Fibroblast of mammary gland (primary cell): ENCODE results near the gene SLC9B2.
"Not testable (repeated sequence)": the region's sequence is repeated elsewhere in the genome, so short reads cannot be mapped to it uniquely, and the experiment has no call there.

Experiments used
- DNase-seq: peaks from one replicate; pipeline ENCODE4 v3.0.0-alpha.2; 2010; ENCODE audit warnings: low read depth
- H3K4me3 ChIP-seq: 2 replicates; pipeline ENCODE4 v1.5.1; 2011; ENCODE audit warnings: low read depth, mild to moderate bottlenecking, low read length, moderate library complexity; ENCODE audit not compliant: control insufficient read depth
- TF ChIP-seq, protein P1 (sequence below): conservative IDR thresholded peaks from 2 replicates; pipeline ENCODE4 v1.5.1; 2011; ENCODE audit warnings: low read depth, low read length, inconsistent platforms; ENCODE audit not compliant: control insufficient read depth, insufficient read depth

The SLC9B2 gene

DNA sequence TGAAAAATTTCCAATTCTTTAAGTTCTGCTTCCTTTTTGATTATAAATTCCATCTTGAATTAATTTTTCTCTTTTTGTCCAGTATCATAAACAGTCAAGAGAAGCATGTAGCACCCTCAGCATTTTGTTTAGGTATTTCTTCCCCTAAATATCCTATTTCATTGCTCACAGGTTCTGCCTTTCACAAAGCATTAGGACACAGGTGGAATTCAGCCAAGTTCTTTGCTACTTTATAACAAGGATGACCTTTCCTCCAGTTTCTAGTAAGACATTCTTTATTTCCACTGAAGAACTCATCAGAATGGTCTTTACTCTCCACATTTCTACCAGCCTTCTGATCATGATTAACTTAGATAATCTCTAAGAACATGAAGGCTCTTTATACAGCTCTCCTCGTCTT lies 64.5 kb downstream of the SLC9B2 start:
- no peak overlapping the region for H3K4me3 ChIP-seq
- TF ChIP-seq, protein P1, sequence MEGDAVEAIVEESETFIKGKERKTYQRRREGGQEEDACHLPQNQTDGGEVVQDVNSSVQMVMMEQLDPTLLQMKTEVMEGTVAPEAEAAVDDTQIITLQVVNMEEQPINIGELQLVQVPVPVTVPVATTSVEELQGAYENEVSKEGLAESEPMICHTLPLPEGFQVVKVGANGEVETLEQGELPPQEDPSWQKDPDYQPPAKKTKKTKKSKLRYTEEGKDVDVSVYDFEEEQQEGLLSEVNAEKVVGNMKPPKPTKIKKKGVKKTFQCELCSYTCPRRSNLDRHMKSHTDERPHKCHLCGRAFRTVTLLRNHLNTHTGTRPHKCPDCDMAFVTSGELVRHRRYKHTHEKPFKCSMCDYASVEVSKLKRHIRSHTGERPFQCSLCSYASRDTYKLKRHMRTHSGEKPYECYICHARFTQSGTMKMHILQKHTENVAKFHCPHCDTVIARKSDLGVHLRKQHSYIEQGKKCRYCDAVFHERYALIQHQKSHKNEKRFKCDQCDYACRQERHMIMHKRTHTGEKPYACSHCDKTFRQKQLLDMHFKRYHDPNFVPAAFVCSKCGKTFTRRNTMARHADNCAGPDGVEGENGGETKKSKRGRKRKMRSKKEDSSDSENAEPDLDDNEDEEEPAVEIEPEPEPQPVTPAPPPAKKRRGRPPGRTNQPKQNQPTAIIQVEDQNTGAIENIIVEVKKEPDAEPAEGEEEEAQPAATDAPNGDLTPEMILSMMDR: no peak
- DNase-seq: peak; percentile 72

DNA sequence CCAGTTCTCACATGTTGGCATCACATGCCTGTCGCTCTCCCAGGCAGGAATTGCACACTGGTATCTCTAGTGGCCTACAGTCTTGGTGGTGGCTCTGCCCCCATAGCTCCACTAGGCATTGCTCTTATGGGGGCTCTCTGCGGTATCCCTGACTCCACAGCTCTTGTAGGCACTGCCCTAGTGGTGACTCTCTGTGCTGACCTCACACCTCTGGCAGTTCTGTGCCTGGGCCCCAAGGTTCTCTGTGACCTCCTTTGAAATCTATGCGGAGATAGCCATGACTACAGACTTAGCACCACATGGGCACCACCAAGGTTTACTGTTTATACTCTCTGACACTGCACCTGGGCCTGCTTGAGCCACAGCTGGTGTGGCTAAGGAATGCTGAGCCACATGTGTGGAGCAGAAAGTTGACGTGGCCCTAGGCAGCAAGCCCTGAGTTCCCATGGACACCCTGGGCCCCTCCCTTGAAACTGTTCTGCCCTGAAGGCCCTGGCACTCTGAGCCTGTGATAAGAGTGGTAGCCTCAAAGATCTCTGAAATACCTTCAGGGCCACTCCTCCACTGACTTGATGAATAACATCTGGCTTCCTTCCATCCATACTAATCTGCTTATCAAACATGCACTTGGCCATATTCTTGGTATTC lies 65.1 kb downstream of the SLC9B2 start:
- peak; percentile 42 for DNase-seq
- TF ChIP-seq, protein P1: no peak
- no peak overlapping the region for H3K4me3 ChIP-seq

DNA sequence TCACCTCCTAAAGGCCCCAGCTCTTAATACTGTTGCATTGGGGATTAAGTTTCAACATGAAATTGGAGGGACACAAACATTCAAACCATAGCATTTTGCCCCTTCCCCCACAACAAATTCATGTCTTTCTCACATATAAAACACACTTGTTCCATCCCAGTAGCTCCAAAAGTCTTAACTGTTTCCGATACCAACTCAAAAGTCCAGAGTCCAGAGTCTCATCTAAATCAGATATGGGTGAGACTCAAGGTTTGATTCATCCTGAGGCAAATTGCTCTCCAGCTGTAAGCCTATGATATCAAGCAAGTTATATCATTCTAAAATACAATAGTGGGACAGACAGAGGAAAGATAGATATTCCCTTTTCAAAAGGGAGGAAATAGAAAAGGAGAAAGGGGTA lies 65.8 kb downstream of the SLC9B2 start:
- TF ChIP-seq, protein P1: no peak
- no peak overlapping the region for H3K4me3 ChIP-seq
- DNase-seq: no peak

DNA sequence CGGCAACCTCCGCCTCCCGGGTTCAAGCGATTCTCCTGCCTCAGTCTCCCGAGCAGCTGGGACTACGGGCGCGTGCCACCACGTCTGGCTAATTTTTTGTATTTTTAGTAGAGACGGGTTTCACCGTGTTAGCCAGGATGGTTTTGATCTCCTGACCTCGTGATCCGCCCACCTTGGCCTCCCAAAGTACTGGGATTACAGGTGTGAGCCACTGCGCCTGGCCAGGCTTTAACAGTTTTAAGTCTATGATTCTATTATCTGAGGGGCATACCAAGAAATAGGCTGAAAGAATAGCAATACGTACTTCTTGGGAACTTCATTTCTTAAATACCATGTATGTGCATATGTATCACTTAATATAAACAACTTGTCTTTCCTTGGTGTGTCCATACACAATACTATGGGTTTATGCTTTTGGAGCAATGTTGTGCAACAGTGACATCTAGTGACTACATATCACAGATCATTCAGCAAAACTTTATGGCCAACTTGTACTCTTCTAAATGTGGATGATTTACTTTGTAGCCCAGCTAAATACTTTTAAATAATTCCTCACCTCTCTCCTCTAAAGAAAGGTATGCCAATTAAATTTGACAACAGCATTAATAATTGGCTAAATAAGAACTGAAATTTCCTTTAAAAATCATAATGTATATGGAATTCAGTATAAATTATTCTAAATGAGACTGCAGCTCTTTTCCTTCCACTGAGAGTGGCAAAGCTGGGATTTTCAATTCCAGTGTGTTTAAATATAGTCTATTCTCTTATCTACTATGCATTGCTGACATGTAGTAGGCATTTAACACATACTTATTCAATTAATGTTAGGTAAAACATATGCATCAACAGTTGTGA lies 67.5 kb downstream of the SLC9B2 start:
- TF ChIP-seq, protein P1: peak; percentile 83
- DNase-seq: peak; percentile 83
- H3K4me3 ChIP-seq: no peak overlapping the region

DNA sequence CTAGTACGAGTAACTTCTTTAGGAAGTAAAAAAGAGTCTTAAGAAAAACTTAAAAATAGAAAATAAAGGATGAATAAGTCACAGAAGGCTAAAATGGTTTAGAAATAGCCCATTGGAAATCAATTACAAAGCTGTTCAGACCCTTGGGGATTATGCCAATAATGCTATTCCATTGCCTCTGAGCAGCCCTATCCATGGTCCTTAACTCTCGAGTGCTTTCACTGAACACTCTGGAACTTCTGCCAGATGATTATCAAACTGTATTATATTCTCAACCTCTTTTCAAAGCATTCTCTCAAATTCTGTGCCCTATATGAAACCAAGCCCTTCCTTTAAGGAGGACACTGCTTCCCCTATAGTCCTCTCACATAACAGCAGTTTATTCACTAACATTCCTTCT lies 74.0 kb downstream of the SLC9B2 start:
- peak; percentile 37 for DNase-seq
- TF ChIP-seq, protein P1: no peak
- H3K4me3 ChIP-seq: no peak overlapping the region

DNA sequence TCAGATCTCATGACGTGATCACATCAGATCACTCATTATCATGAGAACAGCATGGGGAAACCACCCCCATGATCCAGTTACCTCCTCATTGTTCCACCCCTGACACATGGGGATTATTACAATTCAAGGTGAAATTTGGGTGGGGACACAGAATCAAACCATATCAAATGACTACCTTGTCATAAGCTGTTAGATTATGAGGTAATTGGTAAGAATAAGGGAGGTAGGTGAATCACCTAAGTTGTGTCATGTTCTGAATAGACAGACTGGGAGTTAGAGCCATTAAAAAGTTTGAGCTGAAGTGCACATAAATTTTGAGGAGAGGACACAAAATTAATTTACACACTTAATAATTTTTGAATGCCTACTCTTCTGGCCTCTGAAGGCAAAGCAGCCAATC lies 81.8 kb downstream of the SLC9B2 start:
- DNase-seq: no peak
- H3K4me3 ChIP-seq: no peak overlapping the region
- TF ChIP-seq, protein P1: no peak

DNA sequence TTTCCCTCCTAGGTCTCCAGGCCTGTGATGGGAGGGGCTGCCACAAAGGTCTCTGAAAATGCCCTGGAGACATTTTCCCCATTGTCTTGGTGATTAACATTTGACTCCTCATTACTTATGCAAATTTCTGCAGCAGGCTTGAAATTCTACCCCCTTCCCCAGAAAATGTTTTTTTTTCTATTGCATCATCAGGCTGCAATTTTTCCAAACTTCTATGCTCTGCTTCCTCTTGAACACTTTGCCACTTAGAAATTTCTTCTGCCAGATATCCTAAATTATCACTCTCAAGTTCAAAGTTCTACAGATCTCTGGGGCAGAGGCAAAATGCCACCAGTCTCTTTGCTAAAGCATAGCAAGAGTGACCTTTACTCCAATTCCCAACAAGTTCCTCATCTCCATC lies 82.6 kb downstream of the SLC9B2 start:
- not testable (repeated sequence) for H3K4me3 ChIP-seq, DNase-seq
